LoVo (cell line): ENCODE data around the gene ESF1.

ENCODE experiments used
- DNase-seq: peaks from one replicate; pipeline ENCODE4 v3.0.0-alpha.2; 2016; ENCODE audit warnings: low spot score

The ESF1 gene, protein sequence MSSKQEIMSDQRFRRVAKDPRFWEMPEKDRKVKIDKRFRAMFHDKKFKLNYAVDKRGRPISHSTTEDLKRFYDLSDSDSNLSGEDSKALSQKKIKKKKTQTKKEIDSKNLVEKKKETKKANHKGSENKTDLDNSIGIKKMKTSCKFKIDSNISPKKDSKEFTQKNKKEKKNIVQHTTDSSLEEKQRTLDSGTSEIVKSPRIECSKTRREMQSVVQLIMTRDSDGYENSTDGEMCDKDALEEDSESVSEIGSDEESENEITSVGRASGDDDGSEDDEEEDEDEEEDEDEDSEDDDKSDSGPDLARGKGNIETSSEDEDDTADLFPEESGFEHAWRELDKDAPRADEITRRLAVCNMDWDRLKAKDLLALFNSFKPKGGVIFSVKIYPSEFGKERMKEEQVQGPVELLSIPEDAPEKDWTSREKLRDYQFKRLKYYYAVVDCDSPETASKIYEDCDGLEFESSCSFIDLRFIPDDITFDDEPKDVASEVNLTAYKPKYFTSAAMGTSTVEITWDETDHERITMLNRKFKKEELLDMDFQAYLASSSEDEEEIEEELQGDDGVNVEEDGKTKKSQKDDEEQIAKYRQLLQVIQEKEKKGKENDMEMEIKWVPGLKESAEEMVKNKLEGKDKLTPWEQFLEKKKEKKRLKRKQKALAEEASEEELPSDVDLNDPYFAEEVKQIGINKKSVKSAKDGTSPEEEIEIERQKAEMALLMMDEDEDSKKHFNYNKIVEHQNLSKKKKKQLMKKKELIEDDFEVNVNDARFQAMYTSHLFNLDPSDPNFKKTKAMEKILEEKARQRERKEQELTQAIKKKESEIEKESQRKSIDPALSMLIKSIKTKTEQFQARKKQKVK

DNA sequence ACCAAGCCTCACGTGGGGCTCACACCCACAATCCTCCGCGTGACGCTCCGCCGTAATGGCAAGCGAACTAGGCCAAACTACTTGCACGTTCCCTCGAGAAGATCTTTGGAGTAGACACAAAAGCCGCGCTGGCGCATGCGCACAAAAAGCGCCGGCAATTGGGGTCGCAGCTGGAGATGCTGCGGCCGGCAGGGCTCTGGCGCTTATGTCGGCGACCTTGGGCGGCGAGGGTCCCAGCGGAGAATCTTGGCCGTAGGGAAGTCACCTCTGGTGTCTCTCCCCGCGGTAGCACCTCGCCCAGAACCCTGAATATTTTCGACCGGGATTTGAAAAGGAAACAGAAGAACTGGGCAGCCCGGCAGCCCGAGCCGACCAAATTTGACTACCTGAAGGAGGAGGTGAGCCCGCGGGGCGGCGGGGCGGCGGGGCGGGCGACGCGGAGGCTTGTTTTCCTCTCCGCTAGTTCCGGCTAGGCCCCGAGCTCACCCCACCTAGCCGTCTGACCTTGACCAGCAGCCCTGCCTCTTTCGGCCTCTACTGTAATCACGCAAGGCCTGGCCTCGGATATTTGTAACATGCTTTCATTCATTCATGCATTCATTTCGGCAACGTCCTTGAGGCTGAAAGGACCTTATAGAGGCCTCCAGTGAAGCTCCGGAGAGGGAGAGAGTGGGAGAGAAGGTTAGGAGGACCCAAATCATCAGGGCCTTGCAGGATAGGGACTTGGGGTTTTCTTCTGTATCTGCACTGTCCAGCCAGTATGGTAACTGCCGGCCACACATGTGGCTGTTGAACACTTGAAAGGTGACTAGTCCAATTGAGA lies at the start of gene ESF1, which contains the start of gene NDUFAF5:
TSS of gene ESF1 (minus strand) at position 27 of the 823 bp plus-strand sequence. CDS start 1,779 bp downstream, outside the sequence.
TSS of gene NDUFAF5 (plus strand) at position 136 of the 823 bp plus-strand sequence. CDS start at position 177, 41 bp downstream.
- DNase-seq: peak; percentile 95

DNA sequence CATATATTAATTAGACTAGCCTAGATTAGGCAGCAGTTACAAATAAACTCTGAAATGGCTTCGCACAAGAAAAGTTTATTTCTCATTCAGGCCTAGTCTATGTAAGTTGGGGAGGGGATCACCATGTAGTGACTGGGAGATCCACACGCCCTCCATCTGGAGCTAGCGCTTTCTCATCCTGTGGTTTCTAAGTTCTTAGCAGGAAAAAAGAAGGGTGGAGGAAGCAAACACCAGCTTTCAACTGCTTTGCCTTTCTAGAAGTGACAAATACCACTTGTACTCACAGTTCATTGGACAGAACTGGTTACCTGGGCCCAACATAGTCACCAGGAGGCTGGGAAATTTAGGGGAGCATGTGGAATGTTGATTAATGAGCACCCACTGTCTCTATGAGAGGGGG lies 46.8 kb upstream of the ESF1 start:
- no peak for DNase-seq

DNA sequence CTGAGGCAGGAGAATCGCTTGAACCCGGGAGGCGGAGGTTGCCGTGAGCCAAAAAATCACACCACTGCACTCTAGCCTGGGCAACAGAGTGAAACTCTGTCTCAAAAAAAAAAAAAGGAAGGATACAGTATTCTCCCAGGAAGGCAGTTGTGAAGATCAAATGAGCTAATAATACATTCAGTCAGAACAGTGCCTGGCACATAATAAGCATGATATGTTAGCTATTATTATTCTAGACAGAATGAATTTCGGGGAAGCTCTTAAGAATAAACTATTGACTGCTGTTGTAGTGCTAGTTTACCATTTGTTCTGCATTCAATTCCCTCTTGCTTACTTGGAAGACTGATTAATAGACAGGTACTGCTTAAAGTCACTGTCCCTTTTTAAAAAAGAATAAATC lies 40.7 kb upstream of the ESF1 start:
- no peak for DNase-seq

DNA sequence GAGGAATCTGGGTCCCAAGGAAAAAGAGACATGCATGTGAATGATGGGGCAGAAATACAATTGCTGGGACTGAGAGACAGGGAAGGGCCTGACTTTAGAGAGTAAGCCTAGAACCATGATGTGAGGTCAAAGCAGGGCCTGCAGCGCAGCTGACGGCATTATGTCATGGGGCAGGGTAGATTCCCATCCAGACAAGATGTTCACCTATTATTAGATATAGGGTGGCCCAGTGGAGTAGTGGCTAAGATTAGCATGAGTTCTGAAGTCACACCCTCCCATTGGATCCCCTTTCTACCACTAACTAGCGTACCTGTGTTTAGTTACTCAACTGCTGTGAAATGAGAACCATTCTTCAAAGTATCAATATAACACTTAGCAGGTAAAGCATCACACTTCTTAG lies 39.7 kb upstream of the ESF1 start:
- no peak for DNase-seq

DNA sequence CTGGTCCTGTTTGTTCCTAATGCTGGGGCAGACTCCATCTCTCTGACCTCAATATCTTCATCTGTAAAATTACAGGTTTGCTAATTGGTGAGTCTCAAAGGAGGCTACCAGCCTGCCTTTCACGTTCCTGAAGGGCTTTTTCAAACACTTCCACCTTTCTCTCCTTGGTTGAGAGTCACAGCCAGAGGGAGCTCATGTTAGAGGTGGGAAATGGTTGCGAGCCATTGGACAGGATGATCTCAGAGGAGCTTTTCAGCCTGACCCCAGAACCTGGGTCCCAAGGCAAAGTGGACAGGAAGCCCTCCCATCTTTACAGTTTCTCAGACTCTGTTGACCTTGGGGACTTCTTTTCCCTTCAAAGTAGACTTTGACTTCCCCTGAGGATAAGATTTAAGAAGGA lies 37.7 kb upstream of the ESF1 start:
- no peak for DNase-seq

DNA sequence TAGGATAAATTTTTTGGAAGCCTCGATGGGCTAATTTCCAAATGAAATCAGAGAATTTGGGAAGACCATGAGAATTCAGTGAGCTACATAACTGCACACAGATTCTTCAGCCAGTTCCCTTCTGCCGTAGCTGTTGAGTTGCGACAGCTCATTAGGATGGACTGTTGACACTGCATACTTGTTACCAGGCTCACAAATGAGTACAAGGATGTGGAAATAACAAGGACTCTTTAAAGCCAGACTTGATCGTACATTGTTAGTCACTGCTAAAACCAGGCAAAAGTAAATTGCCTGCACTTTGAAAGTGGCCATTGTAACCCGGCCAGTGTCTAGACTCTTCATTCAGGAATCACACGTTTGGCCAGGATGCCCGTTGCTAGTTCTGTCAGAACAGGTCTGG lies 37.2 kb upstream of the ESF1 start:
- DNase-seq: no peak

DNA sequence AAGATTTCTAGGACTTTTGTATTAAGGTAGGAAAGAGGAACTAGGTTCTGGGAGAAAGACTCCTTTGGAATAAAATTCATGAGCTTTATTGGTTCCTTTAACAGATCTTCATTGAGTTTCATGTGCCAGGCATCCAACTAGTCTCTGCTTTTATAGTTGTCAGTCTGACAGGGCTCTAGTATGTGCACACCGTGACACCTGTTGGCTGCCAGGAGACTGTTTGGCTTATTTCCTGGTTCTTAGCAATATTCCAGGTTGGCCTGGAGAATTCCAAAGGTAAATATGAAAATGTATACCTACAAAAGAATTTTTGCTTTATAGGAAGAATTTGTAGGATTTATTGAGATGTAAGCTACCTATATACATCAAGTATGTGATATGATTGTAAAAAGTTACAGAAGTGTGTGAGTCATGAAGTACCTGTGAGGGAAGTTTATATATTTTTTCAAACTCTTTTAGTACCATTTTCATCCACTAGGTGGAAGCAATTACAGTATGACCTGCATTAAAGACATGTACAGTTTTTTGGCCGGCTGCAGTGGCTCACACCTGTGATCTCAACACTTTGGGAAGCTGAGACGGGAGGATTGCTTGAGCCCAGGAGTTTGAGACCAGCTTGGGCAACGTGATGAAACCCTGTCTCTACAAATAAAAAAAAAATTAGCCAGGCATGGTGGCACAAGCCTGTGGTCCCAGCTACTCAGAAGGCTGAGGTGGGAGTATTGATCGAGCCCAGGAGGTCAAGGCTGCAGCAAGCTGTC lies 35.3 kb upstream of the ESF1 start:
- DNase-seq: peak; percentile 75

DNA sequence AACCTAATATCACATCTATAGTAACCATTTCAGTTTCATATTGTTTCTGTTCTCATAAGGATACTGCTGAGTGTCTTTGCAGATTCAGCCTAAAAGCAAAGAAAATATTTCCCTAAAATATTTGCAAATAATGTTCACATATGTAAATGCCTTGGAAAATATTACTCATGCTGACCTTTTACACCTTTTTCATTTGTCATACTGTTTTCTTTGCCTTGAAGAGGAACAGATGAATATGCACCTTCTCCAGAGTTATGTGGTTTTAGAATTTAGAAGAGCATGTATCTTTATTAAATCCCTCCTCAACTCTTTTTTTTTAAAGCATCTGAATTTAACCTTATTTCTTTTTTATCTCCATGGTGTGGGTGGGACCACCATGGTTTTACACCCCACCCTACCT lies 32.6 kb upstream of the ESF1 start:
- DNase-seq: no peak

DNA sequence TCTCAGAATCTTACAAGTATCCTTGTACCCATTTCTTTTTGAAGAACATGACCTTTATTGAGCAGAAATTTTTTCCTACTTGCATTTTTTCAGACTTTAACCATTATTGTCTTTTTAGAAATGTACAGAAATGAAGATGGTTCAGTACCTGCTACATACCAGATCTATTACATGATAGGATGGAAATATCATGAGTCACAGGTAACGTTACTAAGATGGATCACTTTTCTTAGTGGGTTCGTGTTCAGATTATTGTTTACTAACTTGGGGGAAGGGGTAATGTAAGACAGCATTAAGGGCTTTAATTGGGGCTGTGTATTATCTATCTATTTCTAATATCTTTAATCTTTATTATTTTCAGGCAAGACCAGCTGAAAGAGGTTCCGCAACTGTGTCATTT lies 32.0 kb upstream of the ESF1 start:
- no peak for DNase-seq

DNA sequence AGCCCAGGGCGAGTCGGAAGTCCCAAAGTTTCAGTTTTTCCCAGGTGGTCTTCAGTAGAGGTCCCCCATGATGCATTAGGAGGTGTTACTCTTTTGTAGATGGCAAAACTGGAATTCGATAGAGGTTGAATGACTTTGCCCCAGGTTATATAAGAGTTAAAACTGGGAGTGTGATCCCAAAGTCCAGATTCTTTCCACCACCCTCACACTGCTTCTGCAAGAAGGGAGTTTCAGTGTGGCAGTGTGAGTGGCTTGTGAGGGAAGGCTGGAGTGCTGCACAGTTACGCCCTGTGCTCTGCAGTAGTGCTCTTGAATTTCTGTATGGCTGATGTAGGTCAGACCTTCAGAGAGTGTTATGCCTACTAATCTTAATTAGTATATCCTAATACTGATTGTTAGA lies 30.0 kb upstream of the ESF1 start:
- DNase-seq: no peak

DNA sequence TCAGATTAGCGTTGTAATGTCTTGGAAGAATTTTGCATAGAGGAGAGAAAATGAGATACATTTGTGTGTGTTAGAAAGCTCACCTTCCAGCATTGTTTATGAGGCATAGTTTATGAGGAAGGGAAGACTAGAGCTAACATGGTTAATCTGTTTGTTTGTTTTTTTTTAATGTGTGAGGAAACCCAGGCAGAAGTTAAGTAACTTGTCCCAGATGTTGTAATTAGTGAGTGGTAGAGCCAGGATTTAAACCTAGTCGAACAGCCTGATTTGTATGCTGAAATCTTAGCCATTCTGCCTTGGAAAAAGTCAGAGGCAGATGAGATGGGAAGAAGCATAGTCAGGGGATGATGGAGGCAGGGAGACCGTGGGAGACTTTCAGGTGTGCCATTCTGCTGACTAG lies 29.2 kb upstream of the ESF1 start:
- no peak for DNase-seq

DNA sequence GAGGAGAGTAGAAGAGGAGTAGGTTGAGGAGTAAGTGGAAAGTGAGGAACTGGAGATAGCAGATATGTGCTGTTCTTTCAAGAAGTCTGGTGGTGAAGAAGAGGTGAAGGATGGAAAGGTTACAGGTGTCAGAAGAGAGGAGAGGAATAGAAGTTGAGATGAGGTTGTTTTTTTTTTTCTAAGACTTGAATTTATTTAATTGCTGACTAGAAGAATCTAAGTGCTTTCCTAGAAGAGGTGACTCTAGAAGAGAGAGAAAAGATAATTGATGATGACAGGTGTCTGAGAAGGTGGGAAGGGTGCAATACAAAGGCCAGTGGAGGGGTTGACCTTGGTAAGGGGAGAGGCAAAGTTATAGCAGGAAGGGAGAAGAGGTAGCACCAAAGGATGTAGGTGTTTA lies 25.7 kb upstream of the ESF1 start:
- DNase-seq: no peak

DNA sequence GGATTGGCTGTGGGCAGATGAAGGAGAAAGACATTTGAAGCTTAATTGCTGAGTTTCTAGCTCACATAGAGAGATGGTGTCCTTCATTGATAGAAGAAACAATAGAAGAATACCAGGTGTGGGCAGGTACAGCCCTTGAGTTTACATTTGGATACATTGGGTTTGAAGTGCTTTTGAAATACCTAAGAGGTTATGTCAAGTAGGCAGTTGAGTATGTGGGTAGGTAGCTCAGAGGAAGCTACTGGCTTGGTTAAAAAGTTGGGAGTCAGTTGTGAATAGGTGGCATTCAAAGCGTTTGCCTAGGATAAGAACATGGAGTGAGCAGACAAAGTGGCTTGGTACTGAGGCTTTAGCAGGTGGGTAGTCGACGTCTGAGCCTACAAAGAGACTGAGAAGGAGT lies 25.1 kb upstream of the ESF1 start:
- no peak for DNase-seq

DNA sequence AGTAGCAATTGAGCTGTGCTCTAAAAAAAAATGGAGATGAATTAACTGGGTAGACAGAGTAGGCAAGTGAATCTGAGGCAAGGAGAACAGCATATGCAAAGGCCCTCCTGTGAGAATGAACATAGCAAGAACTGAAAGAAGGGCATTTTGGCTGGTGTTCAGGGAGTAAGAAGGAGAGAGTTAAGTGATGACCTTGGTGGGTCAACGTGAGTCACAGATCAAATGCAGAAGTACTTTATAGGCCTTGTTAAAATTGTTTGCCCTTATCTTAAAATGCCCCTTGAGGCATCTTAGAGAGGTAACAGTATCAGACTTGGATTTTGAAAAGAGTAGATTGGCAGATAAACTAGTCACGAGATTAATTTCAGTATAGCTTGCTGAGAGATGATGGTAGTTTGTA lies 24.7 kb upstream of the ESF1 start:
- no peak for DNase-seq

DNA sequence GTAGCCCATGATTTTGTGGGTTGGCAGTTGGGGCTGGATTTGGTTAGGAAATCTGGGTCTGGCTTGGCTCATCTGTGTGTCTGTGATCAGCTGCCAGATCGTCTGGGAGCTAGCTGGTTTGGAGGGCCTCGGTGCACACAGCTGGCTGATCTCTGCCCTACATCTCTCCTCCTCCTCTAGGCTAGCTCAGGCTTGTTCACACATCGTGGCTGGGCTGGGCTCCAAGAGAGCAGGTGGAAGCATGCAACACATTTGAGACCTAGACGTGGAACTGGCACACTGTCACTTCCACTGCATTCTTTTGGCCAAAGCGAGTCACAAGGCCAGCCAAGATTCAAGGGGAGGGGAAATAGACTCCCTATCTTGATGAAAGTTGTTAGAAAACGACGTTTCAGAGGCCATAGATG lies 16.0 kb upstream of the ESF1 start:
- peak; percentile 62 for DNase-seq

DNA sequence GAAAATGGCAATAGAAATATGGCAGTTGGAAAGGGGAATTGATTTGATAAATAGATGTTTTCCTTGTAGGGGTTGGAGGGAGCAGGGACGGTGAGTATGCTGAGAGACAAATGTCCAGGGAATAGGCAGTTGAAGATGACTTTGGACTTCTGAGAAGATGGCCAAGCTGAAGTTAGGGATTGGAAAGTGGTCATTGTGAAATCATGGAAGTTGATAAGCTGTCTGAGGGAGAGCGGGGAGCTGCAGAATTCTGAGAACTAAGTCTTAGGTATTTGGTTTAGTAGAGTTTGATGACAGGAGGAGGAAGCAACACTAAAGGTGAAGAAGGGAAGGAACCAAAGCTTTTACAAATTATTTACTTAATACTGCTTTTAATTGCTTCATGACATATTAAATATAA lies 15.3 kb upstream of the ESF1 start:
- no peak for DNase-seq

DNA sequence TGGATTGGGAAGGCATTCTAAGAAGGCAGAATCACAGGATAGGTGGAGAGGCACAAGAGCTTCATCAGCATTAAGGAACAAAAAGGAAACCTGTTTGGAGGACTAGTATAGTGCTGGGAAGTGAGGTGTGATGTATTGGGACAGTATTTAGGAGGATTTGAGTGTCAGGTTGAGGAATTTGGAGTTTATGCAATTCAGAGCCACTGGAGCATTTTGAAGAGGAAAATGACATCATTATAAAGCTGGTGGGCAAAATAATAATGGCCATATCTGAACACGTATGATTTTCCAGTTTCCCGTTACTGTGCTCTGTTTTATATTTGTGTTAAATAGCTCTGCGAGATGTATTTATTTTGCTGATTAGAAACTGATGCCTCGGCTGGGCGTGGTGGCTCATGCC lies 14.3 kb upstream of the ESF1 start:
- DNase-seq: no peak

DNA sequence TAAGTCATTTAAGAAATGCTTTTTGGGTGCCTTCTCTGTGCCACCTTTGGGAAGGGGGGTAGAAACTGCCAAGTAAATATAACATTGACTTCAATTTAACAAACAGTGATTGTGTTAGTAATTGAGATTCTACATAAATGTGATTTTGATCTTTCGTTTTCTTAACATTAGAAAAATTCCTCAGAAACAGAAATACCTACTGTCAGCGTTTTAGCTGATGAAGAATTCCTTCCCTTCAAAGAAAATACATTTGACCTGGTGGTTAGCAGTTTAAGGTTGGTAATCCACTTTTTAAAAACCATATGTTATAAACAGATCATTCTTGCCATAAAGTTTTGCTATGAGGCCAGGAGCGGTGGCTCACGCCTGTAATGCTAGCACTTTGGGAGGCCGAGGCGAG lies 9.9 kb upstream of the ESF1 start:
- DNase-seq: no peak

DNA sequence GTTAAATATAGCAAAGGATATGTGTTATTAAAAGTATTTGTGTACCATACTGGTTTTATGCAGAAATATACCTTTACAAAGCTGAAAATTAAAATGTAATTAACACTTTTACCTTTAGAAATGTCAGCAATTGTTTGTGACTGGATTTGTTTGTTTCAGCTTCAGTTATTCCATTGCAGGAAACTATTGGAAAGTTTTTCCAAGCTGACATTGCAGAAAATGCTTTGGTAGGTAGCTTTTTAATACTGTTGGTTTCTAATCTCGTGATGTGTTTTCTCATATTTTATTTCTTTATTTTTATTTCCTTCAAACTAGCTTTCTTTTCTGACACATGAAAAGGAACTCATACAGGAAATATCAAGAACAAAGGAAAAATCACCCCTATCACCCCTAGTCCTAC lies 8.3 kb upstream of the ESF1 start:
- no peak for DNase-seq

DNA sequence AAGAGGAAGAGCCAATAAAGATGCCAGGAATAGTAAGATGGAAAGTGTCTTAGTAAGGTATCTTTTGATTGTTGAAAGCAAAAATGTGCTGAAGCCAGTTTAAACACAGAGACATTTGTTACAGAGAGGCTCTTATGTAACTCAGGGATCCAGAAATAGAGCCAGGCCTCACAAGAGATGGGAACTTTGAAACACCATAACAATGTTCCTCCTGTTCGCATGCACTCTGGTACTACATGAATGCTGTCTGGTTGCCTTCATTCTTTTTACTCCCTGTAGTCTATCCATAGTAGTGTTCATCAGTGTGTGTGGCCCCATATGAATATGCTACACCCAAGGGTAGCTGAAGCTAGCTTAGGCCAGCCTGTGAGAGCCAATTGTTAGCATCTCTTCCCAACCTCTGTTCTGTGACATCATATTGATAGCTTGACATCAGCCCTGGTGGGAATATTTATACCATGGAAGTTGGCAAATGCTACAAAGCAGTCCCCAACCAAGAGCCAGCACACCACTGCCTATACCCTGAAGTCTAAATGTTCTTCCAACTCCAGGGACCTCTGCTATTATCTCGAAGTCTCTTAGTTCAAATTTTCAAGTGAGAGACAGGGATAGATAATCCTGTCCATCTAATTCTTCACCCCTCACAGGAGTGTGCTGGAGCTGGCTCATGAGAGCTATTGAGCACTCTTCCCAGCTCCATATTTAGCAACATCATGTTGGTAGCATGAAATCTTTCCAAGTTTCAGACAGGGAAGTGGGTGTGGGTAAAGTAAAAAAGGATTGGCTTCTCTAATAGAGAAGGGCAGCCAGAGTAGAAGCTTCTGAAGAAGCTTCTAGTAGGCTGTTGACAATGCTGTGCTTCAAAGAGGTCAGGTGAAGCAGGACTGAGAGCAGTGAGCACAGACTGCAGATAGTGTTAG lies 7.1 kb upstream of the ESF1 start:
- DNase-seq: no peak

DNA sequence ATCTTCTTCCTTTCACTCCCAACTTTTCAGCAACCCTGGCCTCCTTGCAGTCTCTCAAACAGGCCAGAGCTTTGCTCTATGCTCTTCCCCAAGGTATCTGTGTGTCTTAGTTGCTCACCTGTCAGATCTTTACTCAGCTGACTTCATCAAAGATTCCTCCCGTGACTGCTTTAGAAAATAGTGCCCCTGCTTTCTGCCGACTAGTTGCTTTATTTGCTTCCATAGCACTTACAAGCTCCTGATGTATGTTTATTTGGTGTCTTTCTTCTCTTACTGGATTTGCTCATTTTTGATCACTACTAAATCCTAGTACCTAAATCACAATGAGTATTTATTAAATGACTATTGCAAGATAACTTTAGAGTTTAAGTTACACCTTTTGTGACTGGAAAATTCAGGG lies 6.0 kb upstream of the ESF1 start:
- no peak for DNase-seq
